GM23248 (cell line): ENCODE data around the gene MAN1C1. TPM values are rescaled to one million over a fixed set of nuclear protein-coding genes. Genes with fewer than 3 reads are reported as not detected.

Experiments used
- DNase-seq: peaks from one replicate; pipeline ENCODE4 v3.0.0-alpha.2; 2015
- H2AFZ ChIP-seq: fragments of 200-600 bp; sonication (generic); 2 replicates; pipeline ENCODE4 v1.6.1; 2016; ENCODE audit warnings: antibody characterized with exemption
- H3F3A ChIP-seq: fragments of 200-600 bp; sonication (generic); 2 replicates; pipeline ENCODE4 v1.6.1; 2016; ENCODE audit warnings: mild to moderate bottlenecking, antibody characterized with exemption, mixed run types; ENCODE audit not compliant: insufficient read depth
- H3K27ac ChIP-seq: fragments of 200-600 bp; sonication (generic); 2 replicates; pipeline ENCODE4 v1.5.1; 2016; ENCODE audit warnings: mild to moderate bottlenecking
- H3K27me3 ChIP-seq: fragments of 200-600 bp; sonication (generic); replicated peaks from 2 replicates; pipeline ENCODE4 v1.6.1; 2016; ENCODE audit warnings: mild to moderate bottlenecking; ENCODE audit not compliant: insufficient read depth
- H3K36me3 ChIP-seq: fragments of 200-600 bp; sonication (generic); 2 replicates; pipeline ENCODE4 v1.6.1; 2016; ENCODE audit warnings: low read depth, mild to moderate bottlenecking
- H3K4me1 ChIP-seq: fragments of 200-600 bp; sonication (generic); 2 replicates; pipeline ENCODE4 v1.6.1; 2016; ENCODE audit warnings: mild to moderate bottlenecking; ENCODE audit not compliant: insufficient read depth
- H3K4me2 ChIP-seq: fragments of 200-600 bp; sonication (generic); one replicate; pipeline ENCODE4 v1.6.1; 2016; ENCODE audit warnings: mild to moderate bottlenecking; ENCODE audit not compliant: unreplicated experiment
- H3K4me3 ChIP-seq: fragments of 200-600 bp; sonication (generic); 2 replicates; pipeline ENCODE4 v1.5.1; 2016; ENCODE audit warnings: mild to moderate bottlenecking
- H3K79me2 ChIP-seq: fragments of 200-600 bp; sonication (generic); 2 replicates; pipeline ENCODE4 v1.6.1; 2016; ENCODE audit warnings: mild to moderate bottlenecking; ENCODE audit not compliant: insufficient read depth
- H3K9ac ChIP-seq: fragments of 200-600 bp; sonication (generic); 2 replicates; pipeline ENCODE4 v1.6.1; 2016; ENCODE audit warnings: mild to moderate bottlenecking
- H3K9me2 ChIP-seq: fragments of 200-600 bp; sonication (generic); 2 replicates; pipeline ENCODE4 v1.6.1; 2016; ENCODE audit warnings: mixed run types, mild to moderate bottlenecking, moderate library complexity; ENCODE audit not compliant: insufficient read depth
- H3K9me3 ChIP-seq: fragments of 200-600 bp; sonication (generic); one replicate; pipeline ENCODE4 v1.6.1; 2017; ENCODE audit warnings: low read depth
- H4K20me1 ChIP-seq: fragments of 200-600 bp; sonication (generic); 2 replicates; pipeline ENCODE4 v1.6.0; 2016; ENCODE audit not compliant: insufficient read depth
- EZH2 ChIP-seq: fragments of 200-600 bp; sonication (generic); IDR thresholded peaks from 2 replicates; pipeline ENCODE4 v1.6.1; 2018; ENCODE audit warnings: antibody characterized with exemption, mild to moderate bottlenecking; ENCODE audit not compliant: insufficient read depth, poor library complexity, severe bottlenecking
- EZH2phosphoT487 ChIP-seq: fragments of 200-600 bp; sonication (generic); IDR thresholded peaks from 2 replicates; pipeline ENCODE4 v1.6.1; 2018; ENCODE audit warnings: antibody characterized with exemption, moderate library complexity, mild to moderate bottlenecking, low read depth; ENCODE audit not compliant: insufficient read depth
- WGBS, 2 experiments: methylation state at CpG; one replicate each; pipeline ENCODE4 v1.1.6; 2015 to 2017; ENCODE audit warnings: low lambda C conversion rate in 2 of 2, low coverage in 1 of 2; ENCODE audit errors: missing lambda C conversion rate in 2 of 2; 5-methylcytosine and 5-hydroxymethylcytosine counted together
- in situ Hi-C: fragments of 300-500 bp; cut with MboI; formaldehyde crosslinking; loops from 2 replicates; pipeline ENCODE4 v1.15.0; 2020
- polyA plus RNA-seq: library from polyadenylated mRNA; unstranded; fragments of >200 nt; fragmentation: Nextera tagmentation; extraction: Ambion mirVana; gene quantifications from 2 replicates; pipeline ENCODE4 v1.2.1, GENCODE V29; 2016
- total RNA-seq: library from RNA; depleted of rRNA; stranded (reverse); fragments of >200 nt; shearing (Covaris generic); gene quantifications from 2 replicates; pipeline ENCODE4 v1.2.3, GENCODE V29; 2014

MAN1C1 gene
- total and polyA plus RNA-seq, 2 experiments from 2014 or later: 0.29 to 1.1 TPM

DNA sequence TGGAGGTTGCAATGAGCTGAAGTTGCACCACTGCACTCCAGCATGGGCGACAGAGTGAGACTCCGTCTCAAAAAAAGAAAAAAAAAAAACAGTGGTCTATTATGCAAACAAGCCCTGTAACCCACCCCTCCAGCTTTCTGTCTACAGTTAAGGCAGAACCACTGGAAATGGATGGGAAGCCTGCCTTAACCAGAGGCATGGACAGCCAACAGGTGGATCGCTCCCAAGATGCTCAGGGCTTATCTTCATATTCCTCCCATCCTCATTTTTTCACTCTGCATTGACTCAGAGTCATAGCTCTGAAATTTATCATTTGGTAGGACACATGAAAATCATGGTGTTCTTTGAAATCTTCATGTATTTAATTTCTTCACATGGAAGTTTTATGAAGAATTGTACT lies 211.9 kb downstream of the MAN1C1 start:
- Histone ChIP-seq H3K9ac (no peak overlapping the region), H3K4me2 (no peak overlapping the region), H3K9me2 (no peaks in the 10 kb centered on the region), H3K27ac (no peak overlapping the region), H3K36me3 (peaks cover 54% of the 10 kb centered on the region), H3K27me3 (no peaks in the 10 kb centered on the region), H3K4me3 (no peak overlapping the region), H3F3A (no peaks in the 10 kb centered on the region), H4K20me1 (no peaks in the 10 kb centered on the region), H2AFZ (no peak overlapping the region), H3K79me2 (peaks cover 24% of the 10 kb centered on the region), H3K4me1 (no peaks in the 10 kb centered on the region), H3K9me3 (no peaks in the 10 kb centered on the region)
- in situ Hi-C loops: loop anchor here (10.0 kb wide), 1 partner anchor 166 kb away; the partner anchor contains the start of gene PAFAH2
- no peak for TF ChIP-seq EZH2
- no peak for TF ChIP-seq EZH2phosphoT487
- WGBS, 2 experiments: 65 to 67% methylated on average over 3 of the region's 3 CpGs
- DNase-seq: no peak

DNA sequence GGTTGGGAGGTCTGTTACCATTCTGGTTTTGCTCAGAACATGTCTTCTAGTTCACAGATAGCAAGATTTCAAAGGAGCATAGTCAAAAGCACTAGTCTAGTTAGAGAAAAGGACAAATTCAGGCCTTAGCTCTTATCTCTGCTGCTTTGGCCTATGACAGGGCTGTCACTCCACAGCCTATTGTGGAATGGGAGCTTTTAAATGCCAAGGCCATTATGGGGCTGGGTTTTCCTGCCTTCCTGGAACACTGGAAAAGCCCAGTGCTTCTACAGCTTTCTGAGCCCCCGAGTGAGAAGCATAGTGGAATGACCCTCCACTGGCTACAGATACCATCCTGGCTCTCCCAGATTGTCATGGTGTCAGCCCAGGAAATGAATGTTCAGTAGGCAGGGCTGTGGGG lies 212.5 kb downstream of the MAN1C1 start:
- Histone ChIP-seq H3F3A (no peaks in the 10 kb centered on the region), H3K4me2 (no peak overlapping the region), H2AFZ (no peak overlapping the region), H3K9ac (no peak overlapping the region), H3K36me3 (peaks cover 60% of the 10 kb centered on the region), H3K9me3 (no peaks in the 10 kb centered on the region), H3K27ac (no peak overlapping the region), H3K27me3 (no peaks in the 10 kb centered on the region), H3K79me2 (peaks cover 18% of the 10 kb centered on the region), H4K20me1 (no peaks in the 10 kb centered on the region), H3K4me1 (no peaks in the 10 kb centered on the region), H3K4me3 (no peak overlapping the region), H3K9me2 (no peaks in the 10 kb centered on the region)
- in situ Hi-C loops: loop anchor here (10.0 kb wide), 1 partner anchor 166 kb away; the partner anchor contains the start of gene PAFAH2
- 100% methylated on average over 1 of the region's 1 CpG for WGBS, 2 experiments
- TF ChIP-seq EZH2phosphoT487: no peak
- TF ChIP-seq EZH2: no peak
- no peak for DNase-seq

DNA sequence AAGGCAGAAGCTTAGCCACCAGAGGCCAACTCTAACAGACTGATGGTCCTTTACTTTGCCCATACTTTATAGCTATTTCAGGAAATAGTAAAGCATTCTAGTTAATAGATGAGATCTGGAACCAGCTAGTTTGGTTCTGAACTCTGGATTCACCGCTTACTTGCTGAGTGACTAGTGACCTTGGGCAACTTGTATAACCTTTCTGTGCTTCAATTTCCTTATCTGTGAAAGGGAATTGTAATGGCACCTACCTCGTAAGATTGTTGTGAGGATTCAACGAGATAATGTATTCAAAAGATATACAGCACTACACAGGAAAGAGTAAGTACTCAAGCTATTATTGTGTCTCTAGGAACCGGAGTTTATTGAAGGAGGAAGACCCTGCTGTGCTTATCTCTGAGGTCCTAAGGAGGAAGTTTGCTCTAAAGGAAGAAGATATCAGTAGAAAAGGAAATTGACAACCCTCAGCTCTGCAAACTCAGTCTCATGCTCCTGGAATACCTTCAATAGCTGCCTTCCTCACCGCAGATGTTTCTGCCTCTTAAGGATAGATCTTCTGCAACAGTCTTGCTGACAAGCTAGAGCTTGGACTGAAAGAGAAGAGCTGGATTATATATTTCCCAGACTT lies 215.1 kb downstream of the MAN1C1 start:
- Histone ChIP-seq H3K4me2 (no peak overlapping the region), H3K9me2 (no peaks in the 10 kb centered on the region), H3F3A (no peaks in the 10 kb centered on the region), H3K4me1 (no peaks in the 10 kb centered on the region), H3K4me3 (no peak overlapping the region), H3K9ac (no peak overlapping the region), H3K79me2 (no peaks in the 10 kb centered on the region; the same call in 1 of the 2 replicates), H3K9me3 (no peaks in the 10 kb centered on the region), H4K20me1 (no peaks in the 10 kb centered on the region), H3K36me3 (peaks cover 61% of the 10 kb centered on the region), H2AFZ (no peak overlapping the region), H3K27ac (no peak overlapping the region), H3K27me3 (no peaks in the 10 kb centered on the region)
- in situ Hi-C loops: no loop called here
- WGBS, 2 experiments: 78 to 79% methylated on average over 5 of the region's 5 CpGs
- no peak for DNase-seq
- no peak for TF ChIP-seq EZH2
- no peak for TF ChIP-seq EZH2phosphoT487

DNA sequence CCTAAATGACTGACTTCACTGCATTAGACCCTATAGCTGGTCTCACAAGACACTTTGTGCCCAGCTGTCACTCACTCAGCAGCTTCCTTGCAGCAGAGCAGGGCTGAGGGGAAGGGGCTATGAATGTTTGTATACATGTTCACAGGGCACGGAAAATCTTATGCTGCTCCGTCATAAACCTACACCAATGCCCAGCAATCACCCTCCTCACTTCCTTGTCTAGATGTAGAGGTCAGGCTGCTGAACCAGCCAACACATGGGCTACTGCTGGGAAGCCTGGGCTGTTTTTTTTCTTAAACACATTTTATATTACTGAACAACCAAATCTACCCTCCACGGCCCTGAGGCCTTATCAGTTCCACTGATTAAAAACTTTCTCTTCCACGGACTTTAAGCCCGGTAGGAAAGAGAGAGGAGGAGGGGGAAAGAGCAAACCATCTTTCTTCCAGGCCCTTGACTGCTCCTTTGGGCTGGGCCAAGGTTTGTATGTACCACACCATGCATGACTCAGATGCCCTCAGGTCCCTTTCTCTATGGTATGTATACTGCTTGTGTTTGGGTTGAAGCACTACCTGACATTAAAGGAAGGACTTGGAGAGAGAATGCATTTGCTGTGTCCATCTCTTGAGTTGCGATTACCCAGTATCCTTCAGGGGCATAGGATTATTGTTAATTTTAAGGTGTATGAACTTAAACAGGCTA lies 215.9 kb downstream of the MAN1C1 start:
- Histone ChIP-seq H3K79me2 (no peaks in the 10 kb centered on the region; the same call in 1 of the 2 replicates), H3K4me2 (no peak overlapping the region), H3K4me1 (no peaks in the 10 kb centered on the region), H3K36me3 (peaks cover 61% of the 10 kb centered on the region), H4K20me1 (no peaks in the 10 kb centered on the region), H3K9me2 (no peaks in the 10 kb centered on the region), H3K27ac (no peak overlapping the region), H3F3A (peaks cover under 1% of the 10 kb centered on the region; the same call in 1 of the 2 replicates), H3K9ac (no peak overlapping the region), H3K9me3 (no peaks in the 10 kb centered on the region), H3K27me3 (no peaks in the 10 kb centered on the region), H2AFZ (no peak overlapping the region), H3K4me3 (no peak overlapping the region)
- DNase-seq: no peak
- WGBS, 2 experiments: 91 to 96% methylated on average over 6 of the region's 6 CpGs
- TF ChIP-seq EZH2phosphoT487 (no peak), EZH2 (no peak)
- in situ Hi-C loops: no loop called here
